ENCODE measurements around the gene PAN3.

PAN3 gene

GRCh38 chr13:28120317-28120716 lies 18.0 kb upstream of the PAN3 start:
- no peak for TF ChIP-seq GATA2 (IDR thresholded peaks at IDR 0.05; ENCODE audit: low read depth, low read length)
- TF ChIP-seq GATA3 (IDR thresholded peaks at IDR 0.05; ENCODE audit: low read depth, low read length), result no peak

- no peak for TF ChIP-seq GATA3 (IDR thresholded peaks at IDR 0.05; ENCODE audit: low read depth, low read length)
- no peak for TF ChIP-seq GATA2 (IDR thresholded peaks at IDR 0.05; ENCODE audit: low read depth, low read length)
Observed at GRCh38 chr13:28121224-28121623, 17.1 kb upstream of the PAN3 start.

DNA sequence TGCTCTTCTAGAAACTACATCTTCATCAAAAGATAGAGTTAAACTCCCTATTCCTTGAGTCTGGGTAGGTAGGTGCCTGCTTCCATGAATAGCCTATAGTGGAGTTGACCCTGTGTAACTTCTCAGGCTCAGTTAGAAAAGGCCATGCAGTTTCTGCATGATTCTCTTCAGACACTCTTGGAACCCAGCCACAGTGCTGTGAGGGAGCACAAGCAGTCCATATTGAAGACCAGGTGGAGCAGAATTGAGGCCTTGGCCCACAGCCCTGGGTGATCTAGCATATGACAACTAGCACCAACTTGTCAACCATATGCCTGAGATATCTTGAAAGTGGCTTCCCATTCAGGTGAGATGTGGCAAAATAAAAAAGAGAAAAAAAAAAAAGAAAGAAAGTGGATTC lies 10.3 kb upstream of the PAN3 start:
- TF ChIP-seq GATA3 (IDR thresholded peaks at IDR 0.05; ENCODE audit: low read depth, low read length) (no peak), GATA2 (IDR thresholded peaks at IDR 0.05; ENCODE audit: low read depth, low read length) (no peak)

- TF ChIP-seq GATA2 (IDR thresholded peaks at IDR 0.05; ENCODE audit: low read depth, low read length) (no peak), GATA3 (IDR thresholded peaks at IDR 0.05; ENCODE audit: low read depth, low read length) (no peak)
Observed at GRCh38 chr13:28128926-28129325, 9.4 kb upstream of the PAN3 start.

GRCh38 chr13:28129911-28130693 lies 8.2 kb upstream of the PAN3 start:
- TF ChIP-seq GATA2 (IDR thresholded peaks at IDR 0.05; ENCODE audit: low read depth, low read length) (no peak), GATA3 (IDR thresholded peaks at IDR 0.05; ENCODE audit: low read depth, low read length) (no peak)

GRCh38 chr13:28131646-28132045 lies 6.7 kb upstream of the PAN3 start:
- TF ChIP-seq GATA2 (IDR thresholded peaks at IDR 0.05; ENCODE audit: low read depth, low read length) (no peak), GATA3 (IDR thresholded peaks at IDR 0.05; ENCODE audit: low read depth, low read length) (no peak)

GRCh38 chr13:28136916-28137315 lies 1.4 kb upstream of the PAN3 start:
- TF ChIP-seq GATA3 (IDR thresholded peaks at IDR 0.05; ENCODE audit: low read depth, low read length) (no peak), GATA2 (IDR thresholded peaks at IDR 0.05; ENCODE audit: low read depth, low read length) (no peak)

DNA sequence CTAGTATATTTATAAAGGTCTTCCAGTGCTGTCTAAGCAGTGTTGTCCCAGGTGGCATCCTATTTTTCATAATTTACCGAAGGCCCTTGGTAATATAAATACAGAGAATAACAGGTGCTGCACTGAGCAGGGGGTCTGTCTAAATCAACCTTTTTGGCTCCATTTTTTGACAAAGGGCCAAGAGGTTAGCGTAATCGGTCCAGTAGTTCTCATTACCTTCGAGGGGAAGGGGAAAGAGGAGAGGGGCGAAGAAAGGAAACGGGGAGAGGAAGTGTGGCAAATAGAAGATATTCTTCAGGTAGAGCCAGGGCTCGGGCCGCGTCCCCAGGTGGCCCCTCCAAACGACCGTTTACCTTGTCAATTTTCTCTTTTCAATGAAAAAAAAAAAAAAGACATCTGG lies 749 bp upstream of the PAN3 start:
- no peak for TF ChIP-seq GATA2 (IDR thresholded peaks at IDR 0.05; ENCODE audit: low read depth, low read length)
- TF ChIP-seq GATA3 (IDR thresholded peaks at IDR 0.05; ENCODE audit: low read depth, low read length), result no peak

DNA sequence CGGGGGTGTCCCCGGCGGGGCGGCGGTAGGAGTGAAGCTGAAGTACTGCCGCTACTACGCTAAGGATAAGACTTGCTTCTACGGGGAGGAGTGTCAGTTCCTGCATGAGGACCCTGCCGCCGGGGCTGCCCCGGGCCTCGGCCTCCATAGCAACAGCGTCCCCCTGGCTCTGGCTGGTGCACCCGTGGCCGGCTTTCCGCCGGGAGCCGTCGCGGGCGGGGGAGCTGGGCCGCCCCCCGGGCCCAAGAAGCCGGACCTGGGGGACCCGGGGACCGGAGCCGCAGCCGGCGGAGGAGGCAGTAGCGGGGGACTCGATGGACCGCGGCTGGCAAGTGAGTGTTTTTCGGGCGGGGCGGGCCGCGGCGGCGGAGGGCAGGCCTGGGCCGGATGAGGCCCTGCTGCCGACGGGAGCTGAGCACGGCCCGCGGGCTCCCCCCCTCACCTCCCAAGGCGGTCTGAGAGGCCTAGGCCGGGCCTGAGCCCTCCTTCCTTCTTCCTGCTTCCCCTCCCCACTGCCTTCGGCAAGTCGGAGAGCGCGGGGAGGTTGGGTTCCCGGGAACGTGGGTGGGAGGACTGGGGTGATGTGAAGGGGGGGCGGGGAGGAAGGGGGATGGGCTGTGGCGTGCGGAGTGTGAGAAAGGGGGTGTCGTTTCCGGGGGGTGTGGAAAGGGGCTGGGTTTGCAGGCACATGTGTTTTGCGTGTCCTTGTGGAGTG lies 568 bp downstream of the PAN3 start:
- no peak for TF ChIP-seq GATA3 (IDR thresholded peaks at IDR 0.05; ENCODE audit: low read depth, low read length)
- no peak for TF ChIP-seq GATA2 (IDR thresholded peaks at IDR 0.05; ENCODE audit: low read depth, low read length)

DNA sequence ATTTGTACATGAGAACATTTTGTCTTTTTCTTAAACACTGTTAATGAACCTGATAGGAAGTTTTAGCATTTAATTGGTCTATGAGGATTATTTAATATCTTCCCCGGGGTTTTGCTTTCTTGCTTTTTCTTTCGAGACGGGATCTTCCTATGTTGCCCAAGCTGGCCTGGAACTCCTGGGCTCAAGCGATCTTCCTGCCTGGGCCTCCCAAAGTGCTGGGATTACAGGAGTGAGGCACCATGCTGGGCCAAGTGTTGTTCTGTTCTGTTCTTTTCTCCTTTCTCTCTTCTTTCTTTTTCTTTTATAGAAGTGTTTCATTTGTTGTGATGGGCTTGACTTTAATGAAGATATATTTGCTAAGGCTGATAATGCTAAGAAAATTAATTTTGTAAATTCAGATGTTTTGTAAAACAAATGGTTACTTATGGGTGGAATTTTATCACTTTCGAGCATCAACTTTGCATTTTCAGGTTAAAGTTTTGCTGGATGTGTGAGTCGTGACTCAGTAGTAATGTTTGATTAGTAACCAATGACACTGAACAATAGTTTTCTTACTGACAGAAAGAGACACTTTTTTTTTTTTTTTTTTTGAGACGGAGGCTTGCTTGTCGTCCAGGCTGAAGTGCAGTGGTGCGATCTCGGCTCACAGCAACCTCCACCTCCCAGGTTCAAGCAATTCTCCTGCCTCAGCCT lies 2.2 kb downstream of the PAN3 start:
- TF ChIP-seq GATA2 (IDR thresholded peaks at IDR 0.05; ENCODE audit: low read depth, low read length) (no peak), GATA3 (IDR thresholded peaks at IDR 0.05; ENCODE audit: low read depth, low read length) (no peak)

DNA sequence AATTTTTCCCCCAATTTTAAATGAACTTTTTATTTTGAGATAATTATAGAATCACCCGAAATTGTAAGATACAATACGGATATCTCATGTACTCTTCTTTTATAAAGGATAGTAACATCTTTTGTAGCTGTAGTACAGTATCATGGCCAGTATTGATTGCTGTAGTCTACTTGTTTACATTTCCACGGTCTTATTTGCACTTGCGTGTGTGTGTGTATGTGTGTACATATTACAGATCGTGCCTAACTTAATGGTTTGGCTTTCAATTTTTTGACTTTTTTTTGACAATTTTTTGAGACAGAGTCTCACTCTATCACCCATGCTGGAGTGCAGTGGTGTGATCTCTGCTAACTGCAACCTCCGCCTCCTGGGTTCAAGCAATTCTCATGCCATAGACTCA lies 6.7 kb downstream of the PAN3 start:
- TF ChIP-seq GATA3 (IDR thresholded peaks at IDR 0.05; ENCODE audit: low read depth, low read length) (no peak), GATA2 (IDR thresholded peaks at IDR 0.05; ENCODE audit: low read depth, low read length) (no peak)

- no peak for TF ChIP-seq GATA2 (IDR thresholded peaks at IDR 0.05; ENCODE audit: low read depth, low read length)
- TF ChIP-seq GATA3 (IDR thresholded peaks at IDR 0.05; ENCODE audit: low read depth, low read length), result no peak
Observed at GRCh38 chr13:28147495-28147894, 9.2 kb downstream of the PAN3 start.

- no peak for TF ChIP-seq GATA2 (IDR thresholded peaks at IDR 0.05; ENCODE audit: low read depth, low read length)
- no peak for TF ChIP-seq GATA3 (IDR thresholded peaks at IDR 0.05; ENCODE audit: low read depth, low read length)
Observed at GRCh38 chr13:28159057-28159456, 20.7 kb downstream of the PAN3 start.

GRCh38 chr13:28161370-28161769 lies 23.0 kb downstream of the PAN3 start:
- TF ChIP-seq GATA3 (IDR thresholded peaks at IDR 0.05; ENCODE audit: low read depth, low read length) (no peak), GATA2 (IDR thresholded peaks at IDR 0.05; ENCODE audit: low read depth, low read length) (no peak)

All from SH-SY5Y (cell line).